ENCODE data around the gene STK39.

STK39 gene

GRCh38 chr2:167955264-167955906 is 292.0 kb downstream of the STK39 start:
- Mint-ChIP-seq H3K4me1 (ENCODE audit: low read depth) (no peaks in the 10 kb centered on the region), H3K36me3 (ENCODE audit: low read depth) (peaks cover 14% of the 10 kb centered on the region), H3K4me3 (no peak overlapping the region), H3K9me3 (no peaks in the 10 kb centered on the region), H3K27me3 (ENCODE audit: low read depth) (no peaks in the 10 kb centered on the region), H3K27ac (no peak overlapping the region)
- no peak for DNase-seq (ENCODE audit: low spot score)

GRCh38 chr2:167954495-167954894 is 292.9 kb downstream of the STK39 start:
- Mint-ChIP-seq H3K4me3 (no peak overlapping the region), H3K36me3 (ENCODE audit: low read depth) (peaks cover 14% of the 10 kb centered on the region), H3K27ac (no peak overlapping the region), H3K9me3 (no peaks in the 10 kb centered on the region), H3K27me3 (ENCODE audit: low read depth) (no peaks in the 10 kb centered on the region), H3K4me1 (ENCODE audit: low read depth) (no peaks in the 10 kb centered on the region)
- no peak for DNase-seq (ENCODE audit: low spot score)

GRCh38 chr2:167953776-167954175 is 293.6 kb downstream of the STK39 start:
- no peak for DNase-seq (ENCODE audit: low spot score)
- H3K36me3 Mint-ChIP-seq (ENCODE audit: low read depth) = peaks cover 13% of the 10 kb centered on the region
- no peak overlapping the region for H3K27ac Mint-ChIP-seq
- no peaks in the 10 kb centered on the region for H3K9me3 Mint-ChIP-seq
- no peaks in the 10 kb centered on the region for H3K4me1 Mint-ChIP-seq (ENCODE audit: low read depth)
- no peaks in the 10 kb centered on the region for H3K27me3 Mint-ChIP-seq (ENCODE audit: low read depth)
- H3K4me3 Mint-ChIP-seq = no peak overlapping the region

GRCh38 chr2:167950571-167950970 is 296.8 kb downstream of the STK39 start:
- no peaks in the 10 kb centered on the region for H3K27me3 Mint-ChIP-seq (ENCODE audit: low read depth)
- no peak for DNase-seq (ENCODE audit: low spot score)
- peaks cover 9% of the 10 kb centered on the region for H3K36me3 Mint-ChIP-seq (ENCODE audit: low read depth)
- H3K4me1 Mint-ChIP-seq (ENCODE audit: low read depth) = no peaks in the 10 kb centered on the region
- no peaks in the 10 kb centered on the region for H3K9me3 Mint-ChIP-seq
- H3K27ac Mint-ChIP-seq = no peak overlapping the region
- no peak overlapping the region for H3K4me3 Mint-ChIP-seq

- H3K27ac Mint-ChIP-seq = no peak overlapping the region
- peaks cover 6% of the 10 kb centered on the region for H3K27me3 Mint-ChIP-seq (ENCODE audit: low read depth)
These were observed 301.0 kb downstream of the STK39 start for GRCh38 chr2:167946441-167946841.

GRCh38 chr2:167945660-167946368 is 301.6 kb downstream of the STK39 start:
- no peak overlapping the region for H3K4me3 Mint-ChIP-seq
- no peak overlapping the region for H3K27ac Mint-ChIP-seq
- H3K9me3 Mint-ChIP-seq = no peaks in the 10 kb centered on the region
- H3K36me3 Mint-ChIP-seq (ENCODE audit: low read depth) = no peaks in the 10 kb centered on the region
- DNase-seq (ENCODE audit: low spot score) = no peak
- peaks cover 7% of the 10 kb centered on the region for H3K27me3 Mint-ChIP-seq (ENCODE audit: low read depth)
- H3K4me1 Mint-ChIP-seq (ENCODE audit: low read depth) = no peaks in the 10 kb centered on the region

More at GRCh38 chr2:167946441-167946841, 301.0 kb downstream of the STK39 start:
- H3K4me3 Mint-ChIP-seq = no peak overlapping the region
- H3K36me3 Mint-ChIP-seq (ENCODE audit: low read depth) = no peaks in the 10 kb centered on the region
- no peaks in the 10 kb centered on the region for H3K4me1 Mint-ChIP-seq (ENCODE audit: low read depth)
- no peak for DNase-seq (ENCODE audit: low spot score)
- no peaks in the 10 kb centered on the region for H3K9me3 Mint-ChIP-seq

GRCh38 chr2:167944825-167945659 is 302.4 kb downstream of the STK39 start:
- H3K27me3 Mint-ChIP-seq (ENCODE audit: low read depth) = peaks cover 8% of the 10 kb centered on the region
- H3K36me3 Mint-ChIP-seq (ENCODE audit: low read depth) = no peaks in the 10 kb centered on the region
- H3K4me1 Mint-ChIP-seq (ENCODE audit: low read depth) = no peaks in the 10 kb centered on the region
- H3K27ac Mint-ChIP-seq = no peak overlapping the region
- no peak overlapping the region for H3K4me3 Mint-ChIP-seq
- DNase-seq (ENCODE audit: low spot score) = no peak
- no peaks in the 10 kb centered on the region for H3K9me3 Mint-ChIP-seq

- H3K9me3 Mint-ChIP-seq = no peaks in the 10 kb centered on the region
- peaks cover 13% of the 10 kb centered on the region for H3K27me3 Mint-ChIP-seq (ENCODE audit: low read depth)
- H3K27ac Mint-ChIP-seq = no peak overlapping the region
- no peaks in the 10 kb centered on the region for H3K4me1 Mint-ChIP-seq (ENCODE audit: low read depth)
- H3K4me3 Mint-ChIP-seq = no peak overlapping the region
- DNase-seq (ENCODE audit: low spot score) = no peak
- no peaks in the 10 kb centered on the region for H3K36me3 Mint-ChIP-seq (ENCODE audit: low read depth)
These were observed 303.5 kb downstream of the STK39 start for GRCh38 chr2:167943897-167944296.

GRCh38 chr2:167943368-167943767 is 304.0 kb downstream of the STK39 start:
- no peak overlapping the region for H3K4me3 Mint-ChIP-seq
- H3K27ac Mint-ChIP-seq = no peak overlapping the region
- peaks cover 16% of the 10 kb centered on the region for H3K27me3 Mint-ChIP-seq (ENCODE audit: low read depth)
- DNase-seq (ENCODE audit: low spot score) = no peak
- no peaks in the 10 kb centered on the region for H3K36me3 Mint-ChIP-seq (ENCODE audit: low read depth)
- H3K9me3 Mint-ChIP-seq = no peaks in the 10 kb centered on the region
- no peaks in the 10 kb centered on the region for H3K4me1 Mint-ChIP-seq (ENCODE audit: low read depth)

- DNase-seq (ENCODE audit: low spot score) = no peak
- Mint-ChIP-seq H3K4me1 (ENCODE audit: low read depth) (no peaks in the 10 kb centered on the region), H3K36me3 (ENCODE audit: low read depth) (no peaks in the 10 kb centered on the region), H3K27me3 (ENCODE audit: low read depth) (peaks cover 18% of the 10 kb centered on the region), H3K9me3 (no peaks in the 10 kb centered on the region), H3K4me3 (no peak overlapping the region), H3K27ac (no peak overlapping the region)
These were observed 304.9 kb downstream of the STK39 start for GRCh38 chr2:167942366-167943081.

- H3K4me1 Mint-ChIP-seq (ENCODE audit: low read depth) = no peaks in the 10 kb centered on the region
- H3K4me3 Mint-ChIP-seq = no peak overlapping the region
- DNase-seq (ENCODE audit: low spot score) = no peak
- no peaks in the 10 kb centered on the region for H3K36me3 Mint-ChIP-seq (ENCODE audit: low read depth)
- H3K27me3 Mint-ChIP-seq (ENCODE audit: low read depth) = peaks cover 26% of the 10 kb centered on the region
- H3K9me3 Mint-ChIP-seq = no peaks in the 10 kb centered on the region
- no peak overlapping the region for H3K27ac Mint-ChIP-seq
These were observed 305.8 kb downstream of the STK39 start for GRCh38 chr2:167941604-167942003.

- Mint-ChIP-seq H3K4me1 (ENCODE audit: low read depth) (no peaks in the 10 kb centered on the region), H3K4me3 (no peak overlapping the region), H3K9me3 (no peaks in the 10 kb centered on the region), H3K27me3 (ENCODE audit: low read depth) (peaks cover 26% of the 10 kb centered on the region), H3K36me3 (ENCODE audit: low read depth) (no peaks in the 10 kb centered on the region), H3K27ac (no peak overlapping the region)
- DNase-seq (ENCODE audit: low spot score) = no peak
These were observed 306.5 kb downstream of the STK39 start for GRCh38 chr2:167940734-167941507.

GRCh38 chr2:167940346-167940725 is 307.1 kb downstream of the STK39 start:
- H3K4me1 Mint-ChIP-seq (ENCODE audit: low read depth) = no peaks in the 10 kb centered on the region
- no peak overlapping the region for H3K27ac Mint-ChIP-seq
- H3K9me3 Mint-ChIP-seq = no peaks in the 10 kb centered on the region
- H3K4me3 Mint-ChIP-seq = no peak overlapping the region
- peaks cover 26% of the 10 kb centered on the region for H3K27me3 Mint-ChIP-seq (ENCODE audit: low read depth)
- no peaks in the 10 kb centered on the region for H3K36me3 Mint-ChIP-seq (ENCODE audit: low read depth)
- DNase-seq (ENCODE audit: low spot score) = no peak
